Fibroblast of skin of right quadriceps (primary cell): Measurements from ENCODE around the gene DLEC1.

Experiments used
- DNase-seq: peaks from one replicate; pipeline ENCODE4 v3.0.0-alpha.2; 2013

Gene DLEC1

GRCh38 chr3:38110314-38111050, 71.5 kb downstream of the DLEC1 start:
- DNase-seq = no peak

GRCh38 chr3:38111201-38111600, 72.2 kb downstream of the DLEC1 start:
- DNase-seq = no peak

- no peak for DNase-seq
These were observed 72.8 kb downstream of the DLEC1 start for GRCh38 chr3:38111696-38112377.

GRCh38 chr3:38112378-38112761, 73.4 kb downstream of the DLEC1 start:
- DNase-seq = no peak

- no peak for DNase-seq
These were observed 75.3 kb downstream of the DLEC1 start for GRCh38 chr3:38114052-38114874.

GRCh38 chr3:38114875-38115644, 76.1 kb downstream of the DLEC1 start:
- no peak for DNase-seq

GRCh38 chr3:38115645-38116427, 76.8 kb downstream of the DLEC1 start:
- no peak for DNase-seq

- DNase-seq = no peak
These were observed 77.6 kb downstream of the DLEC1 start for GRCh38 chr3:38116471-38117162.

- DNase-seq = no peak
These were observed 78.2 kb downstream of the DLEC1 start for GRCh38 chr3:38117163-38117716.

GRCh38 chr3:38117748-38118420, 78.9 kb downstream of the DLEC1 start:
- peak; percentile 48 for DNase-seq

GRCh38 chr3:38118421-38119247, 79.6 kb downstream of the DLEC1 start:
- no peak for DNase-seq

- no peak for DNase-seq
These were observed 80.2 kb downstream of the DLEC1 start for GRCh38 chr3:38119248-38119544.

GRCh38 chr3:38119821-38120692, 81.0 kb downstream of the DLEC1 start:
- no peak for DNase-seq

- no peak for DNase-seq
These were observed 81.9 kb downstream of the DLEC1 start for GRCh38 chr3:38120693-38121450.

GRCh38 chr3:38121451-38121831, 82.4 kb downstream of the DLEC1 start:
- DNase-seq = no peak

- DNase-seq = no peak
These were observed 82.9 kb downstream of the DLEC1 start for GRCh38 chr3:38121832-38122461.

GRCh38 chr3:38122712-38123290, 83.8 kb downstream of the DLEC1 start:
- no peak for DNase-seq
